Muscle of leg (tissue), 11 donors: ENCODE results near the gene MACROD1. TPM values are rescaled to one million over a fixed set of nuclear protein-coding genes. Genes with fewer than 3 reads are reported as not detected.
"Not testable (repeated sequence)": the region's sequence is repeated elsewhere in the genome, so short reads cannot be mapped to it uniquely, and the experiment has no call there.

Experiments used
- DNase-seq: peaks from one replicate; pipeline ENCODE4 v3.0.0; 2013
- H3K27ac ChIP-seq: one replicate; pipeline ENCODE4 v1.5.1; 2013; ENCODE audit warnings: mild to moderate bottlenecking, low read length, control low read depth
- H3K27me3 ChIP-seq: one replicate; pipeline ENCODE4 v1.6.1; 2013; ENCODE audit warnings: low read length; ENCODE audit not compliant: control insufficient read depth, insufficient read depth
- H3K36me3 ChIP-seq: one replicate; pipeline ENCODE4 v1.6.1; 2013; ENCODE audit warnings: low read length; ENCODE audit not compliant: control insufficient read depth, insufficient read depth
- H3K4me1 ChIP-seq: one replicate; pipeline ENCODE4 v1.6.1; 2013; ENCODE audit warnings: low read length; ENCODE audit not compliant: control insufficient read depth, insufficient read depth
- H3K4me3 ChIP-seq: one replicate; pipeline ENCODE4 v1.5.1; 2013; ENCODE audit warnings: low read length, control low read depth
- H3K9me3 ChIP-seq: replicated peaks from 2 replicates; pipeline ENCODE4 v1.6.1; 2013; ENCODE audit warnings: low read depth, low read length; ENCODE audit not compliant: control insufficient read depth
- WGBS: methylation state at CpG from one replicate; pipeline ENCODE4 v1.1.5; 2013; ENCODE audit warnings: missing lambda C conversion rate; ENCODE audit not compliant: insufficient coverage; 5-methylcytosine and 5-hydroxymethylcytosine counted together
- polyA plus RNA-seq, 8 donors: library from polyadenylated mRNA; unstranded; fragments of 120-200 nt; gene quantifications; one replicate each; pipeline versions ENCODE4 v1.2.1 to v1.2.3, GENCODE V29; 2013; ENCODE audit warnings: inconsistent platforms in 1 of 8, low replicate concordance in 1 of 8; ENCODE audit not compliant: insufficient read length in 8 of 8, insufficient read depth in 1 of 8
- total RNA-seq: library from RNA; stranded (reverse); fragments of 120-200 nt; gene quantifications from one replicate; pipeline ENCODE4 v1.2.4, GENCODE V29; 2013

The MACROD1 gene
- total and polyA plus RNA-seq, 9 donors, result 46.1 to 107 (median 66.4) TPM

- DNase-seq, result no peak
- Histone ChIP-seq H3K36me3 (peaks cover 6% of the 10 kb centered on the region), H3K4me3 (no peak overlapping the region), H3K27ac (no peak overlapping the region), H3K27me3 (no peaks in the 10 kb centered on the region), H3K4me1 (peaks cover 15% of the 10 kb centered on the region), H3K9me3 (peaks cover 4% of the 10 kb centered on the region)
- WGBS, result 66% methylated on average over 5 of the region's 8 CpGs
Observed at GRCh38 chr11:64176751-64177150, 10.8 kb upstream of the MACROD1 start.

GRCh38 chr11:64173616-64174355, 7.9 kb upstream of the MACROD1 start:
- Histone ChIP-seq H3K27ac (no peak overlapping the region), H3K27me3 (no peaks in the 10 kb centered on the region), H3K4me1 (no peaks in the 10 kb centered on the region), H3K4me3 (no peak overlapping the region), H3K9me3 (peaks cover 4% of the 10 kb centered on the region), H3K36me3 (peaks cover 3% of the 10 kb centered on the region)
- WGBS, result 83% methylated on average over 4 of the region's 4 CpGs
- DNase-seq, result no peak

GRCh38 chr11:64170419-64170818, 4.5 kb upstream of the MACROD1 start:
- Histone ChIP-seq H3K9me3 (peaks cover 4% of the 10 kb centered on the region), H3K27ac (no peak overlapping the region), H3K36me3 (no peaks in the 10 kb centered on the region), H3K4me3 (no peak overlapping the region), H3K4me1 (peaks cover 4% of the 10 kb centered on the region), H3K27me3 (no peaks in the 10 kb centered on the region)
- DNase-seq, result no peak
- 100% methylated on average over 1 of the region's 4 CpGs for WGBS

GRCh38 chr11:64165481-64165841, 452 bp downstream of the MACROD1 start:
- peak; percentile 48 for DNase-seq
- Histone ChIP-seq H3K9me3 (no peaks in the 10 kb centered on the region), H3K4me3 (peak overlapping the region; percentile 68), H3K27ac (peak overlapping the region; percentile 87), H3K36me3 (no peaks in the 10 kb centered on the region), H3K27me3 (no peaks in the 10 kb centered on the region), H3K4me1 (peaks cover 27% of the 10 kb centered on the region)
- 0% methylated on average over 29 of the region's 32 CpGs for WGBS

- Histone ChIP-seq H3K9me3 (no peaks in the 10 kb centered on the region), H3K36me3 (no peaks in the 10 kb centered on the region), H3K4me1 (peaks cover 27% of the 10 kb centered on the region), H3K4me3 (peak overlapping the region; percentile 68), H3K27me3 (no peaks in the 10 kb centered on the region), H3K27ac (peak overlapping the region; percentile 87)
- peak; percentile 84 for DNase-seq
- WGBS, result 30% methylated on average over 15 of the region's 20 CpGs
Observed at GRCh38 chr11:64164392-64165312, 1.3 kb downstream of the MACROD1 start.

- H3K27ac ChIP-seq, result peak overlapping the region; percentile 87
- peak overlapping the region; percentile 13 for H3K4me3 ChIP-seq
- WGBS, result 83% methylated on average over 3 of the region's 5 CpGs
- H3K9me3 ChIP-seq, result no peaks in the 10 kb centered on the region
- H3K4me1 ChIP-seq, result peaks cover 27% of the 10 kb centered on the region
- H3K27me3 ChIP-seq, result no peaks in the 10 kb centered on the region
- no peaks in the 10 kb centered on the region for H3K36me3 ChIP-seq
- DNase-seq, result no peak
Observed at GRCh38 chr11:64163951-64164350, 2.0 kb downstream of the MACROD1 start.

GRCh38 chr11:64162769-64163168, 3.1 kb downstream of the MACROD1 start:
- H3K9me3 ChIP-seq, H3K4me3 ChIP-seq, H3K27ac ChIP-seq, H3K36me3 ChIP-seq, DNase-seq, H3K27me3 ChIP-seq: not testable (repeated sequence)
- peaks cover 30% of the 10 kb centered on the region for H3K4me1 ChIP-seq
- 97% methylated on average over 8 of the region's 16 CpGs for WGBS

GRCh38 chr11:64161037-64161436, 4.9 kb downstream of the MACROD1 start:
- no peaks in the 10 kb centered on the region for H3K27me3 ChIP-seq
- H3K4me3 ChIP-seq, result no peak overlapping the region
- no peak overlapping the region for H3K27ac ChIP-seq
- peaks cover 37% of the 10 kb centered on the region for H3K4me1 ChIP-seq
- WGBS, result 84% methylated on average over 5 of the region's 10 CpGs
- no peaks in the 10 kb centered on the region for H3K9me3 ChIP-seq
- H3K36me3 ChIP-seq, result peaks cover 3% of the 10 kb centered on the region
- DNase-seq, result no peak

GRCh38 chr11:64157631-64158394, 8.1 kb downstream of the MACROD1 start:
- whole genome bisulfite sequencing, result 80% methylated on average over 13 of the region's 17 CpGs

More at GRCh38 chr11:64157631-64158394, 8.1 kb downstream of the MACROD1 start:
- no peak for DNase-seq
- peaks cover 2% of the 10 kb centered on the region for H3K27me3 ChIP-seq
- H3K9me3 ChIP-seq, result no peaks in the 10 kb centered on the region
- peaks cover 16% of the 10 kb centered on the region for H3K4me1 ChIP-seq
- H3K36me3 ChIP-seq, result peaks cover 3% of the 10 kb centered on the region
- H3K4me3 ChIP-seq, result no peak overlapping the region
- H3K27ac ChIP-seq, result no peak overlapping the region
